GM20431 (cell line): Measurements from ENCODE around the gene AVPR1B.

Experiments used
- in situ Hi-C: fragments of 300-500 bp; cut with MseI, MboI; formaldehyde crosslinking; loops from one replicate; pipeline ENCODE4 v1.15.0; 2020; ENCODE audit warnings: low sequenced_read_pairs; ENCODE audit not compliant: unreplicated experiment

Gene AVPR1B

GRCh38 chr1:206117151-206117948, at the start of gene AVPR1B:
AVPR1B (minus strand) TSS chr1:206117388; CDS start chr1:206116890, 498 bp downstream.
- in situ Hi-C loops: loop anchor here (25.0 kb wide), 1 partner anchor 330 kb away; the partner anchor contains the start of gene RAB29

DNA sequence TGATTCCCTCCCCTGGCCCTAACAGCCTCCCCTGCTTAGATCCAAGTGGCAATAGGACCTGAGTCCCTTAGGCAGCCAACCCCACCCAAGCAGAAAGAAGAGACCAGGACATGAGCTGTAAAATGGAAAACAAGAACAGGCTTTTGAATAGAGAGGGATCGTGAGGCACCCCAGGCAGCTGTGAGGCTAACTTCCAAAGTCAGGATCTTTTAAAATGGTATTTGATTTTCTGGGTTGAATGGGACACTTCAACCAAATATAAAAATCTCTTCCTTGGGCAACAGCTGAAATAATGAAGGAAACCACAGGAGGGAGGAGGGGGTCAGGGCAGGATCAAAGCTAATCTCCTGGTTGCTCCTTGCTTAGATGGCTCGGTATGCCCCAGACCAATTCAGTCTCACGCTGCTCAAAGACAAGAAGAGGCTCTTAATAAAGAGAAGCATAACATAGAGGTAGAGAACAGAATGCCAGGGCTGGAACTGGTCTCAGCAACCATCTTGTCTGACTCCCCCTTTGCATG, 28.6 kb upstream of the AVPR1B start:
- in situ Hi-C loops: loop anchor here (25.0 kb wide), 1 partner anchor 291 kb away; no protein-coding TSS in a partner anchor

DNA sequence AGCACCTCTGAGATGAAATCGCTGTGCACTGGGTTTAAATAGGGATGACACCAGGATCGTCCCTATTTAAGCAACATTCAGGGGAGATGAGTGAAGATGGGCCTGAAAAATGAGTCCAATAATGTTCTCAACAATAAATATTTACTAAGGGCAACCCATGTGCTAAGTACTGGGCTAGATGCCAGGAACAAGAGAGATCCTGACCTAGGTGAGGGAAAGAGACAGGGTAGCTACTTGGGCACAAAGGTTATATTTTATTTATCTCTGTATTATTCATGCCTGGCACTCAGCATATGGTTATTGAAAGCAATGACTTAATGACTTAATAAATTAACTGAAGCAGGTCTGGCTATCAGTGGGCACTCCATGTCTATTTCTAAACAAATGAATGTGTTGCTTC, 27.4 kb upstream of the AVPR1B start:
- in situ Hi-C loops: loop anchor here (25.0 kb wide), 1 partner anchor 293 kb away; no protein-coding TSS in a partner anchor

DNA sequence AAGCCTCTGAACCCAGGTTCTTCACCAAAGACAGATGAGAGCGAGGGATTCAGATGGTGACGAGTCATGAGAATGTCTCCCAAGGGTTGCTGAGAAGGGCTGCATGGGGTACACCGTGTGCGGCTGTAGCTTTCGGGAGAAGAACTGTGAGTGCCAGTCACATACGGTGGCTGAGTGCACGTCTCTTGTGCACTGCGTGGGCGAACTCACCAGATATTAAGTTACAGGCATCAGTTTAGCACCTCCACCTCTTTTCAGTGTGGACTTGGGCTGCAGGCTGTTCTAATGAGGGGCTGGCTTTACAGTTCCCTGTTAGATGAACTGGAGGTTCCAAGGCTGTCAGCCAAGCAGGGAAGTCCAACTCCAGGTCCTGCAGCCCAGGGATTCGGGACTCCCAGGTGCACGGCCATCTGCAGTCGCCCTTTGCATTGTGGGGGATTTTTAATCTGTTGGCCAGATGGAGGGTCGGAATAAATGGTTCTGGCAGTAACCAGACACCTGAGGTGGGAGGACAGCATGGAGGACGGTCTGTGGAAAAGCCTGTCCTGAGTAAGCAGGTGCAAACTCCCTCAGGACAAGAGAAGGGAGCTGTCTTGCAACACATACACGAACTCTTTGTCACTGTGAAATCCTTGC, 26.5 kb upstream of the AVPR1B start:
- in situ Hi-C loops: loop anchor here (25.0 kb wide), 1 partner anchor 294 kb away; no protein-coding TSS in a partner anchor

- in situ Hi-C loops: loop anchor here (25.0 kb wide), 1 partner anchor 295 kb away; no protein-coding TSS in a partner anchor
Observed at GRCh38 chr1:206142770-206143169, 25.6 kb upstream of the AVPR1B start.

DNA sequence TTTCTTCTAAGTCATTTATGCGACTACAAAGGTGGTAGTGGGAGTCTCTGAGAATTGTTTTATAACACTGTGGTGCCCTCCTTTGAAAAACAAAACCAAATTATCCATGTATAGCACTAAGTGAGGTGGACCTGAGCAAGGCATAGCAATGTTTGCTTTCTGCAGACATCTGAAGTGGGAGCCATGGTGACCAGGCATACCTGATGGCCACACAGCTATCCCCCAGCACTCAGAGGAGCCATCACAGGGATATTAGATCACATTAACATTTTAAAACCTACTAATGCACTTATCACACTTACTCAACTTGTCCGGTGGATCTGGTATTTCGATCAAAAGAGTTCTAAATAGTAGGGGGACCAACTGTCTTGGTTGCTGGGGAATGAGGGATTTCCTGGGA, 24.8 kb upstream of the AVPR1B start:
- in situ Hi-C loops: loop anchor here (25.0 kb wide), 1 partner anchor 295 kb away; no protein-coding TSS in a partner anchor

- in situ Hi-C loops: loop anchor here (25.0 kb wide), 1 partner anchor 301 kb away; no protein-coding TSS in a partner anchor
Observed at GRCh38 chr1:206136241-206136640, 19.1 kb upstream of the AVPR1B start.

DNA sequence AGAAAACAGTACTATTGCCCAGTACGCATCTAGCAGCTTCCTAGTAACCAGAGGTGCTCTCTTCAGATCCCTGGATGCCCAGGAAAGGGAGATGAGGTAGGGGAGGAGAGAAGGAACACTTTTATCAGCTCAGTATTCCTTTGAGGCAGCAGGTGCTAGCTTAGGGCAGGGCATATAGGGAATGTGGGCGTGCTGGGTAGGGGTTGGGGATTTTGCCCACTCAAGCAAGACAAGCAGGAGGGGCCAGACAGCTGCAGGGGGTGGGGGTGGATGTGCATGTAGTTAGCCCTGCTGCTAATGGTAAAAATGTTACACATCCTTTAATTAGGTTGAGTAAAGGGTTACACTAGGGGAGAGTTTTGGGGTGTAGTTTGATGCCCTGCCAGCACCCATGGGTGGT, 18.1 kb upstream of the AVPR1B start:
- in situ Hi-C loops: loop anchor here (25.0 kb wide), 1 partner anchor 302 kb away; no protein-coding TSS in a partner anchor

DNA sequence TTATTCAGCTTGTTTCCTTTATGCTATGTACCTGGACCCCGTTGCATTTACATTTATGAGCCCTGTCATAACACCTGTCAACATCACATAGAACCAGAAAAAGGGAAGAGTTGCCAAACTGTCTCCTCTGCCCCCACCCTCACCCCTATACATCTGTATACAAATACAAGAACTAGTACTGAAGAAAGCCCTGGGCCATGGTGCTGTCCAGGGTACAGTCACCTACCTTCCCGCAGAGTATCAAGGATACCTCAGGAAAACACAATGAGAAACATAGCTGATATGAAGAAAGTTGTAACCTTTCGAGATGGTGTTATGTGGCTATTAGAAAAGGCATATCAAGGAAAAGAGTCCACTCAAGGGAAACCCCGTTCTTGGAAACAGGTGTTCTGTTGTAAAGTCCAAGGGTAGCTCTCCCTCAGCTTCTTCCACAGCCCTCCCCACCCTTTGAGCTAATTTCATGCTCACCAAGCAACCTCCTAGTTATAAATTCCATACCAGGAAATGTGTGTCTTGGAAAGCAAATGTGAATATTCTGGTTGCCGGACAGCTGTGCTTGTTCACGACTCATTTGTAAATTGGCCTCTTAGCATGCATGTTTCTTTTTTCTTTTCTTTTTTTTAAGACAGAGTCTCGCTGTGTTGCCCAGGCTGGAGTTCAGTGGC, 16.7 kb upstream of the AVPR1B start:
- in situ Hi-C loops: loop anchor here (25.0 kb wide), 1 partner anchor 303 kb away; no protein-coding TSS in a partner anchor

DNA sequence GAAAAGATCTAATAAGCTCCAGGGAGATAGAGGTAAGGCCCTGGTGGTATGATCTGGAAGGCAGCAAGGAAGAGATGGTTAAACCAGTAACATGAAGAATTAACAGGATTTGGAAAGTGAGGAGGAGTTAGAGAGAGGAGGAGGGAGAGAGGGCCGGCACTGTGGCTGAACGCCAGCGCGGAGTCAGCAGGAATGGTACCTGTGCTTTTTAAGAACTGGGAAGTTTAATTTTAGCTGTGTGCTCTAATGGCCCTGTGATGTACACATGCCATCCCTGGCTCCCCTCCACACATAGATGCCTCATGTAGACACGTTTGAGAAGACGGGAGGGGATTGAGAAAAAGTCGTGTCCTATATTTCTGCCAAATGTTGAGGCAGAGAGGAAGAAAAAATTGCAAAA, 13.8 kb upstream of the AVPR1B start:
- in situ Hi-C loops: loop anchor here (25.0 kb wide), 1 partner anchor 306 kb away; no protein-coding TSS in a partner anchor

DNA sequence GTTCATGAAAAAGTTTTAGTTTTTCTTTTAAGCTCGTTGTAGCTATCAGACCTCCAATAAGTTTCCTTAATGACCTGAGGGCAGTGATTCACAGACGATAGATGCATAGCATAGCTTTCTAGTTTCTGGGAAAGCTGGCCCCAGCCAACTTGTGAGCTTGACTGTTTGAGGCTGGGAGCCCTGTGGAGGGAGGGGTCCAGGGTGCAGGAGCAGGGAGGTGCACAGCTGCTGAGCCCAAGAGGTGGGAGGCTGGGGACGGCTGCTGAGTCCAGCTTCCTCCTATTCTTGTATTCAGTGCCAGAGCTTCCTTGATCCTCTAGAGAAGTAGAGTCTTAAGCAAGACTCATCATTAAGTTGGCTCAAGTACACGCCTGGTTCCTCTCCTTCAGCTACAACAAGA, 11.0 kb upstream of the AVPR1B start:
- in situ Hi-C loops: loop anchor here (25.0 kb wide), 1 partner anchor 309 kb away; no protein-coding TSS in a partner anchor

DNA sequence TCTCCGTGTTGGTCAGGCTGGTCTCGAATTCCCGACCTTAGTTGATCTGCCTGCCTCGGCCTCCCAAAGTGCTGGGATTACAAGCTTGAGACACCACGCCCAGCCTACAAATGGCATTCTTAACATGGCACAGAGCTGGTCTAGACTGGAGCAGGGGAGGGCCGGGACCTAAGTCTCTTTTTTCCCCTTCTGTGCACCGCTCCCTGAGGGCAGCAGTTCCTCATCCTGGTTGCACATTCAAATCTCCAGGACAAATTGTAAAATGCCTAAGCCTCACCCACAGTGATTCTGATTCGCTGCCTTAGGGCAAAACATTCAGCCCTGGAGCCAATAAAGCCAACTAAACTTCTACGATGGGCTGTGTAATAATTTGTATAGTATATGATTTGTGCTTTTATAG, 10.1 kb upstream of the AVPR1B start:
- in situ Hi-C loops: loop anchor here (25.0 kb wide), 1 partner anchor 310 kb away; no protein-coding TSS in a partner anchor

DNA sequence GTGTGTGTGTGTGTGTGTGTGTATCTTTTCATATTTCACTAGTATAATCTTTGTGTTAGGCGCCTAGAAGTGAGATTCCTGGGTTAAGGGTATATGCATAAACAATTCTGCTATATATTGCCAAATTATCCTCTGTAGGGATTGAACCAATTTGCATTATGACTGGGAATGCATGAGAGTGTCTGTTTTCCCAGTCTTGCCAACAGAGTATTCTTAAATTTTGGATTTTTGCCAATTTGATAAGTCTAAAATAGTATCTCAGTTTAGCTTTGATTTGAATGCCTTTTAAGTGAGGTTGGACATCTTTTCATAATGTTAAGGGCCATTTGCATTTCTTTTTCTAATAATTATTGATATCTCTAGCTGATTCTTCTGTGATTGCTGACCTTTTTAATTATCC, 8.2 kb upstream of the AVPR1B start:
- in situ Hi-C loops: loop anchor here (25.0 kb wide), 1 partner anchor 312 kb away; no protein-coding TSS in a partner anchor

DNA sequence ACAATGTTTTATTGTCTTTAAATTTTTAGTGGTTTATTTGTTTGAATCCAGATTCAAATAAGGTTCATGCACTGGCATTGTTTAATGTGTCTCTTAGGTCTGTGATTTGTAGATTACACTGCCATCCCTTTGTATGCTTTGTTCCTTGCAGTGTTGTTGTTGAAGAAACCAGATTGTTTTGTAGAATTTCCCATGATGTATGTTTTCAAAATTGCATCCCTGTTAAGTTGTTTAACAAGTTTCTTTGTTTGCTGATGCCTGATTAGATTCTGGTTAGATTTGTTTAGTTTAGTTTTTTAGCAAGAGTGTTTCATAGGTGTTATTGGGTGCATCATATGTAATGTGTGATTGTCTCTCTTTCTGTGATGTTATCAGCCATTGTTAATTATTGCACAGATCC, 5.5 kb upstream of the AVPR1B start:
- in situ Hi-C loops: loop anchor here (25.0 kb wide), 1 partner anchor 335 kb away; the partner anchor contains the start of gene RAB29

DNA sequence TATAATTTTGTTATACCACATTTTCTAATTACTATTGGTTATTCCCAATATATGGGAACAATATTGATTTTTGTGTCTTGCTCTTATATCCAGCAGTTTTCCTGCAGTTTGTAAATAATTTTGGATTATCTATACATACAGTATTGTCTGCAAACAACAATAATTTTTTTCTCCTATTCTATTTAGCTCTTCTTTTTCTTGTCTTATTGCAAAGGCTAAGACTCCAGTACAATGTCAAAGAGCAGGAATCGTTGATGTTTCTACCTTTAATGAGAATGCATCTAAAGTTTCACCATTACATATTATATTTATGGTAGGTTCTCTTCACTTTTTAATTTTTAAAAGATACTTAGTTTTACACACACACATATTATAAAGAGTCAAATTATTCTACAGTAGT, 4.1 kb upstream of the AVPR1B start:
- in situ Hi-C loops: loop anchor here (25.0 kb wide), 1 partner anchor 334 kb away; the partner anchor contains the start of gene RAB29

GRCh38 chr1:206120406-206120805, 3.2 kb upstream of the AVPR1B start:
- in situ Hi-C loops: loop anchor here (25.0 kb wide), 1 partner anchor 333 kb away; the partner anchor contains the start of gene RAB29

DNA sequence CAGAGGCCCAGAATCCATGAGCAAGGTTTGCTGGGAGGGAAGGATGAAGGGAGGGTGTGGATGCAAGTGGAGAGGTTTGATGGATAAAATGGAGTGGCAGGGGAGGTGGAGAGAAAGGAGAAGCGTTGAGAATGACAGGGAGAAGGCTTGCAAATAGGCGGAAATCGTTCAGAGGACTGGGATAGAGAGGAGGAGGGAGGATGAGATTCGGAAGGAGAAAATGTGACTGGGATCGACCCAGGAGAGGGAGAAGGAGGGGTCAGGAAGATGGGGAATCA, 376 bp downstream of the AVPR1B start:
- in situ Hi-C loops: loop anchor here (25.0 kb wide), 1 partner anchor 330 kb away; the partner anchor contains the start of gene RAB29

DNA sequence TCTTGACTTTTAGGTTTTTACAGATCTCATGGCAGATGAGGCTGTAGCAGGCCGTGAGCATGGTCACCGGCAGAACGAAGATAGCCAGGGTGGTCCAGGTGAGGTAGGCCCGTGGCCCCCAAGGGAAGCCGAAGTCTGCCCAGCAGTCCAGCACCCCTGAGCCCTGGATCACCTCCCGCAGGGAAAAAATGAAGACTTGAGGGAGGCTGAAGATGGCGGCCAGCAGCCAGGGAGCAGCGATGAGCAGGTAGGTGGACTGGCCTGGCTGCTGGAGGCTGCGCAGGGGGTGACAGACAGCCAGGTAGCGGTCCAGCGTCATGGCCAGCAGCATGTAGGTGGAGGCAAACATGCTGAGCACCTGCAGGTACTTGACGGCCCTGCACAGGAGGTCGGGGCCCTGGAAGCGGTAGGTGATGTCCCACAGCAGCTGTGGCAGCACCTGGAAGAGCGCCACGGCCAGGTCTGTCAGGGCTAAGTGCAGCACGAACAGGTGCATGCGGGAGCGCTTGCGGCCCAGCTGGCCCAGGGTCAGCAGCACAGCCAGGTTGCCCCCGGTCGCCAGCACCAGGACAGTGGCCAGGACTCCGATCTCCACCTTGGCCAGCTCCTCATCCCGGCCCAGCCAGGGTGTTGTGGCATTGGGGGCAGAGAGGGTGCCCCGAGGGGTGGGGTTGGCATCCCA, 856 bp downstream of the AVPR1B start:
- in situ Hi-C loops: loop anchor here (25.0 kb wide), 1 partner anchor 329 kb away; the partner anchor contains the start of gene RAB29

- in situ Hi-C loops: loop anchor here (25.0 kb wide), 1 partner anchor 328 kb away; the partner anchor contains the start of gene RAB29
Observed at GRCh38 chr1:206115791-206116190, 1.4 kb downstream of the AVPR1B start.
